ENCODE results near the gene CDH23. TPM values are rescaled to one million over a fixed set of nuclear protein-coding genes. Genes with fewer than 3 reads are reported as not detected.
"Not testable (repeated sequence)": the region's sequence is repeated elsewhere in the genome, so short reads cannot be mapped to it uniquely, and the experiment has no call there.

The CDH23 gene
- total RNA-seq, 2 donors from 2014 or later, result 3.9 to 74.8 TPM

DNA sequence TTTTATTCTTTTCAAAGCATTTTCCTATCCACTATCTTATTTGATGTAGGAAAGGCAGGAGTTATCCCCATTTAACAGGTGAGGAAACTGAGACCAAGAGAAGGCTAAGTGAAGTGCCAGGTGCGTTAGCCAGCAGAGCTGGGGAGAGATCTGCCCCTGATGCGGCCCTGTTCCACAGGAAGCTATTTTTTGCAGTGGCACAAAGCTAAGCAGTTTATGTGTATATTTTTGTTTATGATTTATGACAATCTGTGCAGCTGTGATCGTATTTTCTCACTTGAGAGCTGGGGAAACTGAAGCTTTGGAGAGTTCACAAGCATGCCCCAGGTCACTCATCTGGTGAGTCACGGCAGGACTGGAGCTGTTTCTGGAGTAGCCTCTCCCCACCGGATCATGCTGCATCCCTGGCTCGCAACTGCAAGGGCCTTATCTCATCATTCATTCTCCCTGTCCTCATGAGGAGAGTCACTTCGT is 38.9 kb upstream of the CDH23 start:
- Histone ChIP-seq H3K36me3 (no peaks in the 10 kb centered on the region), H3K4me3 (no peak overlapping the region), H3K27ac (no peak overlapping the region), H3K4me1 (replicated peaks) (no peaks in the 10 kb centered on the region), H3K9me3 (no peaks in the 10 kb centered on the region), H3K27me3 (replicated peaks; ENCODE audit: insufficient read depth) (no peaks in the 10 kb centered on the region)
- WGBS, result 61% methylated on average over 7 of the region's 7 CpGs
- TF ChIP-seq, protein P1, sequence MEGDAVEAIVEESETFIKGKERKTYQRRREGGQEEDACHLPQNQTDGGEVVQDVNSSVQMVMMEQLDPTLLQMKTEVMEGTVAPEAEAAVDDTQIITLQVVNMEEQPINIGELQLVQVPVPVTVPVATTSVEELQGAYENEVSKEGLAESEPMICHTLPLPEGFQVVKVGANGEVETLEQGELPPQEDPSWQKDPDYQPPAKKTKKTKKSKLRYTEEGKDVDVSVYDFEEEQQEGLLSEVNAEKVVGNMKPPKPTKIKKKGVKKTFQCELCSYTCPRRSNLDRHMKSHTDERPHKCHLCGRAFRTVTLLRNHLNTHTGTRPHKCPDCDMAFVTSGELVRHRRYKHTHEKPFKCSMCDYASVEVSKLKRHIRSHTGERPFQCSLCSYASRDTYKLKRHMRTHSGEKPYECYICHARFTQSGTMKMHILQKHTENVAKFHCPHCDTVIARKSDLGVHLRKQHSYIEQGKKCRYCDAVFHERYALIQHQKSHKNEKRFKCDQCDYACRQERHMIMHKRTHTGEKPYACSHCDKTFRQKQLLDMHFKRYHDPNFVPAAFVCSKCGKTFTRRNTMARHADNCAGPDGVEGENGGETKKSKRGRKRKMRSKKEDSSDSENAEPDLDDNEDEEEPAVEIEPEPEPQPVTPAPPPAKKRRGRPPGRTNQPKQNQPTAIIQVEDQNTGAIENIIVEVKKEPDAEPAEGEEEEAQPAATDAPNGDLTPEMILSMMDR (IDR thresholded peaks at IDR 0.05), result no peak
- TF ChIP-seq POLR2AphosphoS5 (IDR thresholded peaks at IDR 0.05) (no peak), POLR2A (IDR thresholded peaks at IDR 0.05) (no peak)
- intact Hi-C loops (cut with DNase I), result no loop called here
- DNase-seq (ENCODE audit: low spot score), result no peak

DNA sequence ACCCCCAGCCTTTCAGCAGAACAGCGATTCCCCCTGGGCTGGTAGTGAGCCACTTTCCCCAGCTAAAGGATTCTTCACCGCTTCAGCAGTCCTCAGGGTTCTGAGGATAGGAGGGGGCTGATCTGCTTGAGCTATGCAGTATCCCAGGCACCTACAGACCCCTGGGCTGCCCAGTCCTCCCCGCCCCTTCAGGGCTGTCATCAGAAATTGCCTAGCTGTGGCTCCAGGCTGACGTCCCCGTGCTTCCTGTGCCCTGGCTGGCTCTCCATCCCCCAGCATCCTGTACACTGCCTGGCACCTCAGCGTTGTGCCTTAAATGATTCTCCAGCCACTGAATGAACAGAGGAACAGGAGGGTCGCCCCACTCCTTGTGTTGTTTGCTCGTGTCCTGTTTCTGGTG is 38.4 kb upstream of the CDH23 start:
- WGBS, result 93% methylated on average over 7 of the region's 8 CpGs
- H3K4me3 ChIP-seq, result no peak overlapping the region
- no peak for DNase-seq (ENCODE audit: low spot score)
- H3K27ac ChIP-seq, result no peak overlapping the region
- H3K36me3 ChIP-seq, result no peaks in the 10 kb centered on the region
- no peaks in the 10 kb centered on the region for H3K4me1 ChIP-seq (replicated peaks)
- no peaks in the 10 kb centered on the region for H3K9me3 ChIP-seq
- intact Hi-C loops (cut with DNase I), result no loop called here
- H3K27me3 ChIP-seq (replicated peaks; ENCODE audit: insufficient read depth), result no peaks in the 10 kb centered on the region
- TF ChIP-seq POLR2A (IDR thresholded peaks at IDR 0.05), result no peak
- TF ChIP-seq, protein P1 (IDR thresholded peaks at IDR 0.05), result no peak
- TF ChIP-seq POLR2AphosphoS5 (IDR thresholded peaks at IDR 0.05), result no peak

DNA sequence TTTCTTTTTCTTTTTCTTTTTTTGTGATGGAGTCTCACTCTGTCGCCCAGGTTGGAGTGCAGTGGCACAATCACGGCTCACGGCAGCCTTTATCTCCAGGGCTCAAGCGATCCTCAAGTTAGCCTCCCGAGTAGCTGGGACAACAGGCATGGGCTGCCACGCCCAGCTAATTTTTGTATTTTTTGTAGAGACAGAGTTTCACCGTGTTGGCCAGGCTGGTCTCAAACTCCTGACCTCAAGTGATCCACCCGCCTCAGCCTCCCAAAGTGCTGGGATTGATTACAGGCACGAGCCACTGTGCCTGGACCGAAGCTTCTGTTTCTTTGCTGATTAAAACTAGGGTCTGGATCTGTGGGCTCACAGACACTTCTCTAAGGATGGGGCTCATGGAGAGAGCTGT is 37.8 kb upstream of the CDH23 start:
- H3K4me3 ChIP-seq; H3K4me1 ChIP-seq (replicated peaks); H3K27ac ChIP-seq; H3K36me3 ChIP-seq; H3K9me3 ChIP-seq; intact Hi-C loops (cut with DNase I); H3K27me3 ChIP-seq (replicated peaks; ENCODE audit: insufficient read depth); DNase-seq (ENCODE audit: low spot score): not testable (repeated sequence)
- 93% methylated on average over 10 of the region's 10 CpGs for WGBS

DNA sequence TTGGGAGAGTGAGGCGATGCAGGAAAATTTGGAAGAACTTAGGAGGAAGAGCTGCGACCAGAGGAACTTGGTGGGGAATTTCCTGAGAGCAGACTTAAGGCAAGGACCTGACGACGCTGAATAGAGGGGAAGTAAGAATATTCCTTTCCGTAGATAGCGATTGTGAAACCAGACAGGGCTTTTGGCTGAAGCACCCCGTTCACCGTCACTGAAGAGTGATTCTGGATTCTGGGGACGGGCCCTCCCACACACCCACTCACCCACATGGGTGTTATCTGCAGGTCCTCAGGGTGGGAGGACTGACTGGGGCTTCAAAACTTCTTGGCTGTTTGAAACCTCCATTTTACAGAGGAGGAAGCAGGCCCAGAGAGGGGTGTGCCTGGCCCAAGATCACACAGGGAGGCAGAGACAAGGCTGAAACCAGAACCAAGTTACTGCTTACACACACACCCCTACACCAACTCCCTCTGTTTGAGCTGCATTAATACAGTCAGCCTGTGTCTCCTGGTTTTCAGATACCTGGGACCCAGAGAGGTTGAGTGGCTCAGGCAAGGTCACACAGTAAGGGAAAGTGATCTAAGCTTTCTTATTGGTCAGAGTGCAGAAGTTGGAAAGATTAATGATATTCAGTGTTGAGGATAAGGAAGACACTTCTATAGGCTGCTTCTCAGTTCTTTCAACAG is 37.2 kb upstream of the CDH23 start:
- no peaks in the 10 kb centered on the region for H3K36me3 ChIP-seq
- intact Hi-C loops (cut with DNase I), result no loop called here
- TF ChIP-seq POLR2A (IDR thresholded peaks at IDR 0.05) (no peak), POLR2AphosphoS5 (IDR thresholded peaks at IDR 0.05) (no peak)
- TF ChIP-seq, protein P1 (IDR thresholded peaks at IDR 0.05), result no peak
- H3K4me3 ChIP-seq, result no peak overlapping the region
- H3K27ac ChIP-seq, result no peak overlapping the region
- H3K27me3 ChIP-seq (replicated peaks; ENCODE audit: insufficient read depth), result no peaks in the 10 kb centered on the region
- WGBS, result 73% methylated on average over 9 of the region's 9 CpGs
- H3K9me3 ChIP-seq, result no peaks in the 10 kb centered on the region
- H3K4me1 ChIP-seq (replicated peaks), result no peaks in the 10 kb centered on the region
- no peak for DNase-seq (ENCODE audit: low spot score)

DNA sequence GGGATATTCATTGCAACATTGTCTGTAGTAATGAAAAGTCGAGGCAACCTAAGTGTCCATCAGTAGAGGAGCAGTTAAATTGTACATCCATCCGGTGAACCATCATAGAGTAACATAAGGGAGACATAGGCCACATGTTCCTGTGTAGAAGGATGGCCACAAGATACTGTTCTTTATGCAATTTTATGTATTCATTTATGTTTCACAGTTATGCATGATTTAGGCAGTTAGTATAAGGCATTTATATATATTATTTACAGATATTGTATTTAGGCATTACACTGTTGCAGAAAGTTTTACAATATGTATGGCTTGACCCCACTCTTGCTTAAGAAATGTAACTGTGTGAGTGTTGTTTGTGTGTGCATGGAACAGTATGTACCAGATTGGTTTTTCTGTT is 36.0 kb upstream of the CDH23 start:
- intact Hi-C loops (cut with DNase I), result no loop called here
- 87% methylated on average over 2 of the region's 2 CpGs for WGBS

More for the DNA sequence above, 36.0 kb upstream of the CDH23 start:
- H3K9me3 ChIP-seq, result no peaks in the 10 kb centered on the region
- no peaks in the 10 kb centered on the region for H3K27me3 ChIP-seq (replicated peaks; ENCODE audit: insufficient read depth)
- no peaks in the 10 kb centered on the region for H3K36me3 ChIP-seq
- no peak overlapping the region for H3K4me3 ChIP-seq
- TF ChIP-seq, protein P1 (IDR thresholded peaks at IDR 0.05), result no peak
- TF ChIP-seq POLR2AphosphoS5 (IDR thresholded peaks at IDR 0.05), result no peak
- TF ChIP-seq POLR2A (IDR thresholded peaks at IDR 0.05), result no peak
- no peaks in the 10 kb centered on the region for H3K4me1 ChIP-seq (replicated peaks)
- no peak for DNase-seq (ENCODE audit: low spot score)
- H3K27ac ChIP-seq, result no peak overlapping the region
